Measurements from ENCODE around the gene KMT5C. TPM values are rescaled to one million over a fixed set of nuclear protein-coding genes. Genes with fewer than 3 reads are reported as not detected.

The KMT5C gene
- total and polyA plus RNA-seq, 2 experiments from 2014 or later = 63.5 to 82.4 TPM

DNA sequence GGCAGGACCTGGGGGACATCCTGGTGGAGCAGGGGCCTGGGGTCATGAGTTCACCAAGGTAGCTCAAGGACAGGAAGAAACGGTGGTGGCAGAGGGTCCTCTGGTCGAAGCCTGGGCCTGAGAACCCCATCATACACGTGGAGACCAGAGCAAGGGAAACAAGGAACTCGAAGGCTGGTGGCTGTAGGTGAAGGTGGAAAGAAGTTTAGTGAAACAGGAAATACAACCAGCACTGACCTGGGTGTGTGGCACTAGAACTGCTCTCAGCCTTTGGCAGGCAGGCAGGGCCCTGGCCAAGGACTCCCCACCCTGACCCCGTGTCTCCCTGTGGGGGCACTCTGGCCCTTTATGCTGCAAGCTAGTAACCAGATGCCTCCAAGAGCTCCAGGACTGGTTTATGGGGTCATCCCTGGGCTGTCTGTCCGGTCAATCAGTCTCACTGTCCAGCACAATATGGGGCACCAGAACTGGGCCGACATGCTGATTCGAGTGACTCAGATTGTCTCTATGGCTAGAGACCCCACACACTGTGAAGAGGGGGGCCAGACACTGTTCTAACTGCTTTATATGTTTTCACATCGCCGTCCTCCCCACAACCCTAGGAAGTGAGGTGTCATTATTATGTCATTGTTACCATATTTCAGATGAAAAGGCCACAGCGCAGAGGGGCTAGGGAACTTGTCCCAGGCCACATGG is 11.1 kb downstream of the KMT5C start:
- Histone ChIP-seq H3K36me3 (peaks cover 3% of the 10 kb centered on the region), H3K9me3 (ENCODE audit: low read depth) (no peaks in the 10 kb centered on the region), H3K27ac (no peak overlapping the region), H3K4me3 (no peak overlapping the region), H3K27me3 (peaks cover 45% of the 10 kb centered on the region), H3K4me1 (ENCODE audit: low read depth) (peaks cover 12% of the 10 kb centered on the region)
- no peak for DNase-seq (ENCODE audit: low read depth in 1 of 2, low spot score in 1 of 2)
- TF ChIP-seq, protein P1, sequence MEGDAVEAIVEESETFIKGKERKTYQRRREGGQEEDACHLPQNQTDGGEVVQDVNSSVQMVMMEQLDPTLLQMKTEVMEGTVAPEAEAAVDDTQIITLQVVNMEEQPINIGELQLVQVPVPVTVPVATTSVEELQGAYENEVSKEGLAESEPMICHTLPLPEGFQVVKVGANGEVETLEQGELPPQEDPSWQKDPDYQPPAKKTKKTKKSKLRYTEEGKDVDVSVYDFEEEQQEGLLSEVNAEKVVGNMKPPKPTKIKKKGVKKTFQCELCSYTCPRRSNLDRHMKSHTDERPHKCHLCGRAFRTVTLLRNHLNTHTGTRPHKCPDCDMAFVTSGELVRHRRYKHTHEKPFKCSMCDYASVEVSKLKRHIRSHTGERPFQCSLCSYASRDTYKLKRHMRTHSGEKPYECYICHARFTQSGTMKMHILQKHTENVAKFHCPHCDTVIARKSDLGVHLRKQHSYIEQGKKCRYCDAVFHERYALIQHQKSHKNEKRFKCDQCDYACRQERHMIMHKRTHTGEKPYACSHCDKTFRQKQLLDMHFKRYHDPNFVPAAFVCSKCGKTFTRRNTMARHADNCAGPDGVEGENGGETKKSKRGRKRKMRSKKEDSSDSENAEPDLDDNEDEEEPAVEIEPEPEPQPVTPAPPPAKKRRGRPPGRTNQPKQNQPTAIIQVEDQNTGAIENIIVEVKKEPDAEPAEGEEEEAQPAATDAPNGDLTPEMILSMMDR (IDR thresholded peaks at IDR 0.05; ENCODE audit: low read depth, low read length) = no peak

DNA sequence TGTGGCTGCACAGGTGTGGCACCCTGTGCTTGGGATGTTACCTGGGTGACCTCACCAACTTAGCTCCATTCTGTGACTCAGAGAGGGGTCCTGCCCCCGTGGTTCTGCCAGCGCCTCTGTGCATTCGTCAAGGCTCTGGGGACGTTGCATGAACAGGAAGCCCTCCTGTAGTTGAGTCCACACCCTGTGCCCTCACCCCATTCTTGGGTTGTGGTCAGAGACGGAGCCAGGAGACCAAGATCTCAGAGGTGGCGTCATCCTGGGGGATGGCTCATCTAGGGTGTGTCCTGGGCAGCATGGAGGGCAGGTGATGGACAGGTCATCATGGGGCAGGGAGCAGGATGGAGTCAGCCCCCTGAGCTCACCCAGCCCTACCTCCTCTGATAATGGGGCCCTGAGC is 12.4 kb downstream of the KMT5C start:
- Histone ChIP-seq H3K27ac (no peak overlapping the region), H3K4me3 (no peak overlapping the region), H3K27me3 (peaks cover 57% of the 10 kb centered on the region), H3K9me3 (ENCODE audit: low read depth) (no peaks in the 10 kb centered on the region), H3K4me1 (ENCODE audit: low read depth) (peaks cover 12% of the 10 kb centered on the region), H3K36me3 (no peaks in the 10 kb centered on the region)
- DNase-seq (ENCODE audit: low read depth in 1 of 2, low spot score in 1 of 2) = no peak
- TF ChIP-seq, protein P1 (IDR thresholded peaks at IDR 0.05; ENCODE audit: low read depth, low read length) = no peak

DNA sequence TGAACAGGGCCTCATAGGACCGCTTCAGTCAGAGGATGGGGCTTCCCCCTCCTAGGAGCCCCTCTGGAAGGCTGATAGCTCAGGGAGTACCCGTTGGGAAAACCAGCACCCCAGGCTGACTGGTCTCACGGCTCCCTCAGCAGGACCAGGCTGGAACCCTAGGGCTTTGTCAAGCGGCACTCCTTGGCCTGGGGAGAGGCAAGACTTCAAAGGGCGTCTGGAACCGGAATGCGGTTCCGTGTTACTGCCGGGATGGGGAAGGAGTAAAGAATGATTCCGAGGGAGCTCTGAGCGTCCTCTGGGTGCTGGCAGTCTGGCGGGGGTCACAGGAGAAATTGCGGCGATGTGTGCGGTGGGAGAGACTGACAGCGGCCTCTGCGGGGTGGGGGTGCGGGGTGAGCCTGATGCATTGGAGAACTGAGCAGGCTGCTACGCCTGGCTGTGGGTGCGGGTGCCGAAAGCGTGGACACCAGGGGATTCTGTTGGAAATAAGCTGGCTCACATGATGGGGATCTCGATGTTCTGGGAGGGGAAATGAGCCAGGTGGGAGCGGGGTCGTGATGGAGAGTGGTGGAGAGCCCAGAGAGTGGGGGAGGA is 13.0 kb downstream of the KMT5C start:
- Histone ChIP-seq H3K27ac (no peak overlapping the region), H3K27me3 (peaks cover 62% of the 10 kb centered on the region), H3K36me3 (no peaks in the 10 kb centered on the region), H3K9me3 (ENCODE audit: low read depth) (no peaks in the 10 kb centered on the region), H3K4me1 (ENCODE audit: low read depth) (peaks cover 12% of the 10 kb centered on the region), H3K4me3 (no peak overlapping the region)
- DNase-seq (ENCODE audit: low read depth in 1 of 2, low spot score in 1 of 2) = no peak
- TF ChIP-seq, protein P1 (IDR thresholded peaks at IDR 0.05; ENCODE audit: low read depth, low read length) = no peak

DNA sequence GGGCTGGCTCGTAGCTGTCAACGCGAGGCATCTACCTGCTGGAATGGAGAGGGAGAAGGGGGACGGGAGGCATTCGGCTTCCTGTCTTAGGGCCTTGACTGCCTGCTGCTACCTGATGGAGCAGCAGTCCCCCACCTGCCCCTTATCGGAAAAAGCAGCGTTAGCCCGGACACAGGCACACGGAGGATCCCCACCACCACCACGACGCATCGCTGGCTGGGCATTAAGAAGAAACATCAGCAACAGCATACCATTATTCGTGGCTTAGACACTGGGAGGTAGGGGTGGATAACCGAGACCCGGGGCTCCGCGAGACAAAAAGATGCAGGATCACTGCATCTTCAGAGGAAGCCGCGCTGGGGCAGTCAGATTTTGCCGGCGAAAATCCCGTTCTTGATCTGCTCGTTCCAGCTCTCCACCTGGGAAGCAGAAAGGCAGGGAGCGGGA is 13.7 kb downstream of the KMT5C start:
- H3K4me3 ChIP-seq = peak overlapping the region; percentile 30
- TF ChIP-seq, protein P1 (IDR thresholded peaks at IDR 0.05; ENCODE audit: low read depth, low read length) = no peak
- no peak for DNase-seq (ENCODE audit: low read depth in 1 of 2, low spot score in 1 of 2)
- H3K36me3 ChIP-seq = no peaks in the 10 kb centered on the region
- H3K9me3 ChIP-seq (ENCODE audit: low read depth) = no peaks in the 10 kb centered on the region
- H3K27ac ChIP-seq = no peak overlapping the region
- peaks cover 6% of the 10 kb centered on the region for H3K4me1 ChIP-seq (ENCODE audit: low read depth)
- H3K27me3 ChIP-seq = peaks cover 62% of the 10 kb centered on the region

DNA sequence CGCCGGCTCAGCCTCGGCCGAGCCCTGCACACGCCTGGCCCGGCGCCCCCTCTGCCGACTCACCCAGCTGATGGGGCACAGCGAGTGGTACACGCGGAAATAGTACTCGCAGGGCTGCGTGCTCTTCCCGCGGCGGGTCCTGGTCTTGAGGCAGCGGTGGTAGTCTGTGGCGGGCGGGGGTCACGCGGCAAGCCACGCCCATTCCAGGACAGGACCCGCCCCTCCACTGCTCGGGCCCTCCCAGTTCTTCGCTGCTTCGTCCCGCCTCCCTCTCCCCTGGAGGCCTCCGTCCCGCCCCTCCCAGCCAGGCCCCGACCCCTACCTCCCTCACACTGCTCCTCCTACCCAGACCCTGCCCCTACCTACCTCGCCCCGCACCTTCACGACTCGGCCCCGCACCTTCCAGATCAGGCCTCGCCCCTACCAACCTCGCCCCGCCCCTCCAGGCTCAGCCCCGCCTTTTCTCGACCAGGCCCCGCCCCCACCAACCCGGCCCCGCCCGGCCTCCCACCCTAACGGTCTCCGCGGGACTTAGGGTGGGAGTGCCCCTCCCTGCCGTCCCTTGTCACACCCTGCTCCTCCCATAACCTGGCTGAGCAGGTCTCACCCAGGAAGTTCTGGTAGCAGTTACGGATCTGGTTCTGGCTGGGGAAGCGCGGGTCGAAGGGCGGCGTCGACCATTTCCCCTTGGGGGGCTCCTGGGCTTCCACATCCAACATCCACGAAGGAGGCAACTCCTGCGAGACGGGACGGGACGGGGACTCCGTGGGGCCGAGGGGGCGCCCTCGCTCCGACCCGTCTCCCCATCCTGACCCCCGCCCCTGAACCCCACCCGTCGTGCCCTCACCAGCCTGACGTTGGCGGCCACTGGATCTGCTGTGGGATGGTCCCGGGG is 14.4 kb downstream of the KMT5C start:
- TF ChIP-seq, protein P1 (IDR thresholded peaks at IDR 0.05; ENCODE audit: low read depth, low read length) = no peak
- Histone ChIP-seq H3K27ac (no peak overlapping the region), H3K27me3 (peaks cover 62% of the 10 kb centered on the region), H3K4me1 (ENCODE audit: low read depth) (no peaks in the 10 kb centered on the region), H3K4me3 (peak overlapping the region; percentile 30), H3K36me3 (no peaks in the 10 kb centered on the region), H3K9me3 (ENCODE audit: low read depth) (no peaks in the 10 kb centered on the region)
- peak; percentile 68 to 71 for DNase-seq (ENCODE audit: low read depth in 1 of 2, low spot score in 1 of 2)
